CD4-positive, alpha-beta T cell (primary cell): ENCODE measurements around the gene DNAJC17. TPM values are rescaled to one million over a fixed set of nuclear protein-coding genes. Genes with fewer than 3 reads are reported as not detected.

Experiments
- ATAC-seq: fragments of 200-7000 bp; cut with Tn5 transposase; one replicate; pipeline ENCODE4 v1.10.0; 2022; ENCODE audit warnings: mild to moderate bottlenecking; ENCODE audit not compliant: poor library complexity
- CTCF ChIA-PET: fragments of 350-600 bp; sonication (Branson Sonifier 250); formaldehyde crosslinking; loops from one replicate; lab custom pipeline; 2021; ENCODE audit warnings: antibody characterized with exemption, inconsistent platforms; lab: Charles Lee
- POLR2A ChIA-PET: fragments of 350-600 bp; sonication (Branson Sonifier 250); formaldehyde crosslinking; loops from one replicate; lab custom pipeline; 2021; ENCODE audit warnings: antibody characterized with exemption, inconsistent platforms; lab: Charles Lee
- DNase-seq, 14 experiments: peaks; one replicate each; pipeline ENCODE4 v3.0.0-alpha.2; 2013 to 2020; ENCODE audit warnings: mixed read lengths in 2 of 14
- H3K27ac ChIP-seq, 2 donors: one replicate each; pipeline versions ENCODE4 v1.5.1 to v1.7.0; 2013; ENCODE audit warnings: low read length in 2 of 2, low read depth in 1 of 2, mild to moderate bottlenecking in 1 of 2
- H3K27me3 ChIP-seq, 2 experiments: 1 replicate in 1 of 2; 2 replicates in 1 of 2; pipeline versions ENCODE4 v1.6.1 to v1.7.0; 2013; ENCODE audit warnings: low read length in 2 of 2, control low read depth in 1 of 2, mild to moderate bottlenecking in 1 of 2, moderate library complexity in 1 of 2; ENCODE audit not compliant: insufficient read depth in 2 of 2, control insufficient read depth in 1 of 2
- H3K36me3 ChIP-seq: one replicate; pipeline ENCODE4 v1.6.1; 2013; ENCODE audit warnings: low read length, control low read depth; ENCODE audit not compliant: insufficient read depth
- H3K4me1 ChIP-seq: one replicate; pipeline ENCODE4 v1.6.1; 2013; ENCODE audit warnings: low read length, control low read depth; ENCODE audit not compliant: insufficient read depth
- H3K4me3 ChIP-seq: one replicate; pipeline ENCODE4 v1.5.1; 2013; ENCODE audit warnings: mild to moderate bottlenecking, low read length, moderate library complexity
- H3K9me3 ChIP-seq, 2 experiments: 1 replicate in 1 of 2; 2 replicates in 1 of 2; pipeline versions ENCODE4 v1.6.1 to v1.7.0; 2013; ENCODE audit warnings: low read length in 2 of 2, mild to moderate bottlenecking in 2 of 2, control low read depth in 1 of 2, moderate library complexity in 1 of 2; ENCODE audit not compliant: control insufficient read depth in 1 of 2, insufficient read depth in 1 of 2
- H3K27ac Mint-ChIP-seq: one replicate; pipeline ENCODE4 v1.8.0; 2020; ENCODE audit warnings: mixed read lengths
- H3K27me3 Mint-ChIP-seq: one replicate; pipeline ENCODE4 v1.8.0; 2021; ENCODE audit warnings: mixed read lengths
- H3K36me3 Mint-ChIP-seq: one replicate; pipeline ENCODE4 v1.8.0; 2021; ENCODE audit warnings: low read depth, mixed read lengths
- H3K4me1 Mint-ChIP-seq: one replicate; pipeline ENCODE4 v1.8.0; 2021; ENCODE audit warnings: low read depth, mixed read lengths
- H3K4me3 Mint-ChIP-seq: one replicate; pipeline ENCODE4 v1.8.0; 2020; ENCODE audit warnings: mild to moderate bottlenecking, mixed read lengths
- H3K9me3 Mint-ChIP-seq: one replicate; pipeline ENCODE4 v1.8.0; 2020; ENCODE audit warnings: mixed read lengths
- CTCF ChIP-seq: fragments of 200-600 bp; IDR thresholded peaks from one replicate; pipeline ENCODE4 v1.8.0; 2022; ENCODE audit warnings: antibody characterized with exemption, mild to moderate bottlenecking
- intact Hi-C, 2 experiments: fragments of 100-400 bp; cut with DNase I in 1 of 2; cut with micrococcal nuclease in 1 of 2; formaldehyde crosslinking; loops; one replicate each; pipeline versions ENCODE4 v1.15.1 to v1.9.0; 2023 to 2025; cut with DNase I, micrococcal nuclease
- total RNA-seq, 174 experiments: library from RNA in 2 of 174; stranded (reverse) in 2 of 174; gene quantifications; one replicate each; pipeline ENCODE4 v1.2.3 and lab custom pipeline; 2021 to 2026

DNAJC17 gene
- total RNA-seq, 2 experiments from 2014 or later, result 14.4 to 17.9 TPM

DNA sequence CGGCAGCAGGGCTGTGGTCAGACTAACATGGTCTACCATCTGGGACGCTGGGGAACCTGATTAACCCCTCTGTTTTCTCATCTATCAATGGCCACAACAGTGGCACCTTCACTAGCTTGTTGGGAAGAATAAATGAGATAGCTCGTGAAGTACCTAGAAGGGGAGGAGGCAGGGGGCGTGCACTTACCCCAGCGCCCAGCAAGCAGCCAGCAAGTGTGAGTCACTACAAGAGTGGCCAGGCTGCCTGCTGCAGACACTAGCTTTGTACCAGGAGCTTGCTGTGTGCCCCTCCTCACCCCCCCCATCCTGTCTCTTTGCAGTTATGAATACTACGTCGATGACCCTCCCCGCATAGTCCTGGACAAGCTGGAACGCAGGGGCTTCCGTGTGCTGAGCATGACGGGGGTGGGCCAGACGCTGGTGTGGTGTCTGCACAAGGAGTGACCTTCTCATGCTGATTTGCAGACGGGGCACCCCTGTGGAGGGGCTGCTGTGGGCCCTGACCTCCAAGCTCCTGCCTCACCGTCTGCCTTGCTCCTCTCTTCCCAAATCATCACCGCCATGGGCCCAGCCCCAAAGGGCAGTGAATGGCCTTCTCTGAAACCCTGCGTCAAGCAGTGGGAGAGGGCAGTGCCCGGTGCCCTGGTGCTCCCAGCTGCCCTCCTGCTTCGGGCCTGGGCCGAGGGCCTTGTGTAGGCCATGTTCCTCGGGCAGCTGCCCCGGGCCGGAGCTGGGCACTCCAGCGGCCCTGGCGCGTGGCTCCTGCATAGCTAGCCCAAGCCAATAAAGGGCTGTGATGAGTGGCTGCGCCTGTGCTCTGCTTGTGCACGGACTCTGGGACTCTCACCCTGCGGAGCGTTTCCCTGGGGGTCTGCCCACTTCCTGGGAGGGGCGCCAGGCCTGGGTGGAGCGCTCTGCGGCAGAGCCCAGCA is 40.1 kb downstream of the DNAJC17 start:
- intact Hi-C loops, result loop anchor here (5.0 to 10.0 kb wide), 3 partner anchors 75 to 348 kb away; partner anchors contain the start of genes INO80 (in 1 of the 2) and KNL1 (in 1 of the 2)
- Mint-ChIP-seq H3K27me3 (no peaks in the 10 kb centered on the region), H3K36me3 (peaks cover 25% of the 10 kb centered on the region), H3K4me3 (no peak overlapping the region), H3K4me1 (peaks cover 43% of the 10 kb centered on the region), H3K9me3 (no peaks in the 10 kb centered on the region), H3K27ac (no peak overlapping the region)
- DNase-seq (no peak), ATAC-seq (no peak)
- Histone ChIP-seq H3K9me3 (no peaks in the 10 kb centered on the region), H3K36me3 (peaks cover 24% of the 10 kb centered on the region), H3K4me3 (no peak overlapping the region), H3K27me3 (no peaks in the 10 kb centered on the region), H3K4me1 (peaks cover 57% of the 10 kb centered on the region), H3K27ac (no peak overlapping the region)
- CTCF ChIA-PET, result no interaction called here
- TF ChIP-seq CTCF, result no peak
- POLR2A ChIA-PET, result interaction anchor here (1.4 kb wide), 1 partner anchor 73 kb away, joined by 4 read pairs; the partner anchor contains the start of gene RAD51

DNA sequence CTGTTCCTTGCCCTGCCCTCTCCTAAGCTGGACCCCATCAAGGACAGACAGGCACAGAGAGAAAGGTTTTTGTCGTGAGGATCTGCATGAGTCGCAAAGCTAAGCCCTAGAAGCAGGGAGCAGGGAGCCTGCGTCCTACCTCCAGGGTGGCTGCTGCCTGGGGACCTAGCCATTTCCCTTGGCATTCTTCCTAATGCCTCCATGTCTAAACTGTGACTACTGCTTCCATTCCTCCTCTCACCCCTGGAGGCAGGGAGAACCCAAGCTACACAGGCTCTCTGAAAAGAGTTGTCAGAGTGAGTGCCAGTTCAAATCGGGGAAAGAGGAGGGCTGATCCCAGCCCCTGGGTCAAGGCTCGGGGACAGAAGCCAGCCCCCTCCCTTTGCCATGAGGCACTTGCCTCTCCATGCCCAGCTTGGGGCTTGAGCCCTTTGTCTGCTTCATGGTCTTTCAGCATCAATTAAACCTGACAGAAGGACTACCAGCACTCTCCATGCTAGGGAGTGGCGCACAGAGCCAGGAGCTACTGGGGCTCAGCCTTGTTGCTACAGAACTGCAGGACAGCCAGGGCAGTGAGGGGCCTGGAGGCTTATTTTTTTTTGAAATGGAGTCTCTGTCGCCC is 41.0 kb downstream of the DNAJC17 start:
- peak overlapping the region; percentile 90 for H3K27ac Mint-ChIP-seq

More for the DNA sequence above, 41.0 kb downstream of the DNAJC17 start:
- Histone ChIP-seq H3K27ac (peak overlapping the region in 1 of 2 donors; percentile 32), H3K4me3 (no peak overlapping the region), H3K36me3 (peaks cover 21% of the 10 kb centered on the region), H3K27me3 (no peaks in the 10 kb centered on the region), H3K9me3 (no peaks in the 10 kb centered on the region), H3K4me1 (peaks cover 57% of the 10 kb centered on the region)
- CTCF ChIA-PET, result interaction anchor here (0.6 to 2.9 kb wide), 3 partner anchors 16 to 127 kb away, joined by 4 to 13 read pairs (median 8); no protein-coding TSS in a partner anchor
- POLR2A ChIA-PET, result interaction anchor here (1.4 kb wide), 1 partner anchor 201 kb away, joined by 5 read pairs; no protein-coding TSS in a partner anchor
- Mint-ChIP-seq H3K9me3 (no peaks in the 10 kb centered on the region), H3K36me3 (peaks cover 18% of the 10 kb centered on the region), H3K4me3 (peak overlapping the region; percentile 3), H3K27me3 (no peaks in the 10 kb centered on the region), H3K4me1 (peaks cover 43% of the 10 kb centered on the region)
- intact Hi-C loops, result loop anchor here (5.0 to 10.0 kb wide), 3 partner anchors 74 to 348 kb away; partner anchors contain the start of genes INO80 (in 1 of the 2) and KNL1 (in 1 of the 2)
- DNase-seq (no peak), ATAC-seq (no peak)
- no peak for TF ChIP-seq CTCF
